ENCODE measurements around the gene ASPDH.

Gene ASPDH

GRCh38 chr19:50516964-50517703 is 3.4 kb upstream of the ASPDH start:
- TF ChIP-seq JUND (IDR thresholded peaks at IDR 0.05; ENCODE audit: low read depth) = no peak
- in situ Hi-C loops (cut with HindIII; ENCODE audit: low pct_unique_long_range_greater_than_20kb, low sequenced_read_pairs) = no loop called here
- peak in 1 of 2 experiments; percentile 33 for DNase-seq (ENCODE audit: low read depth in 1 of 2, low spot score in 1 of 2)

GRCh38 chr19:50516456-50516855 is 2.7 kb upstream of the ASPDH start:
- in situ Hi-C loops (cut with HindIII; ENCODE audit: low pct_unique_long_range_greater_than_20kb, low sequenced_read_pairs) = no loop called here
- no peak for TF ChIP-seq JUND (IDR thresholded peaks at IDR 0.05; ENCODE audit: low read depth)
- no peak for DNase-seq (ENCODE audit: low read depth in 1 of 2, low spot score in 1 of 2)

GRCh38 chr19:50515168-50515561 is 1.5 kb upstream of the ASPDH start:
- no peak for TF ChIP-seq JUND (IDR thresholded peaks at IDR 0.05; ENCODE audit: low read depth)
- no peak for DNase-seq (ENCODE audit: low read depth in 1 of 2, low spot score in 1 of 2)
- in situ Hi-C loops (cut with HindIII; ENCODE audit: low pct_unique_long_range_greater_than_20kb, low sequenced_read_pairs) = no loop called here

GRCh38 chr19:50514346-50515167 is 844 bp upstream of the ASPDH start:
- DNase-seq (ENCODE audit: low read depth in 1 of 2, low spot score in 1 of 2) = no peak
- in situ Hi-C loops (cut with HindIII; ENCODE audit: low pct_unique_long_range_greater_than_20kb, low sequenced_read_pairs) = no loop called here
- no peak for TF ChIP-seq JUND (IDR thresholded peaks at IDR 0.05; ENCODE audit: low read depth)

- TF ChIP-seq JUND (IDR thresholded peaks at IDR 0.05; ENCODE audit: low read depth) = no peak
- in situ Hi-C loops (cut with HindIII; ENCODE audit: low pct_unique_long_range_greater_than_20kb, low sequenced_read_pairs) = no loop called here
- DNase-seq (ENCODE audit: low read depth in 1 of 2, low spot score in 1 of 2) = no peak
These were observed 541 bp downstream of the ASPDH start for GRCh38 chr19:50512999-50513745.

- in situ Hi-C loops (cut with HindIII; ENCODE audit: low pct_unique_long_range_greater_than_20kb, low sequenced_read_pairs) = no loop called here
- DNase-seq (ENCODE audit: low read depth in 1 of 2, low spot score in 1 of 2) = no peak
- no peak for TF ChIP-seq JUND (IDR thresholded peaks at IDR 0.05; ENCODE audit: low read depth)
These were observed 1.4 kb downstream of the ASPDH start for GRCh38 chr19:50512112-50512998.

GRCh38 chr19:50511069-50511822 is 2.5 kb downstream of the ASPDH start, which contains the start of gene JOSD2:
Gene JOSD2 (minus strand): TSS chr19:50511191. CDS start chr19:50510431, 760 bp downstream.
- peak; percentile 95 to 98 for DNase-seq (ENCODE audit: low read depth in 1 of 2, low spot score in 1 of 2)
- in situ Hi-C loops (cut with HindIII; ENCODE audit: low pct_unique_long_range_greater_than_20kb, low sequenced_read_pairs) = no loop called here
- no peak for TF ChIP-seq JUND (IDR thresholded peaks at IDR 0.05; ENCODE audit: low read depth)

- in situ Hi-C loops (cut with HindIII; ENCODE audit: low pct_unique_long_range_greater_than_20kb, low sequenced_read_pairs) = no loop called here
- no peak for TF ChIP-seq JUND (IDR thresholded peaks at IDR 0.05; ENCODE audit: low read depth)
- no peak for DNase-seq (ENCODE audit: low read depth in 1 of 2, low spot score in 1 of 2)
These were observed 3.0 kb downstream of the ASPDH start for GRCh38 chr19:50510700-50511068.

GRCh38 chr19:50510121-50510670 is 3.5 kb downstream of the ASPDH start:
- no peak for TF ChIP-seq JUND (IDR thresholded peaks at IDR 0.05; ENCODE audit: low read depth)
- in situ Hi-C loops (cut with HindIII; ENCODE audit: low pct_unique_long_range_greater_than_20kb, low sequenced_read_pairs) = no loop called here
- no peak for DNase-seq (ENCODE audit: low read depth in 1 of 2, low spot score in 1 of 2)

GRCh38 chr19:50509366-50509765 is 4.3 kb downstream of the ASPDH start:
- DNase-seq (ENCODE audit: low read depth in 1 of 2, low spot score in 1 of 2) = no peak
- TF ChIP-seq JUND (IDR thresholded peaks at IDR 0.05; ENCODE audit: low read depth) = no peak
- in situ Hi-C loops (cut with HindIII; ENCODE audit: low pct_unique_long_range_greater_than_20kb, low sequenced_read_pairs) = no loop called here

- in situ Hi-C loops (cut with HindIII; ENCODE audit: low pct_unique_long_range_greater_than_20kb, low sequenced_read_pairs) = no loop called here
- TF ChIP-seq JUND (IDR thresholded peaks at IDR 0.05; ENCODE audit: low read depth) = no peak
- no peak for DNase-seq (ENCODE audit: low read depth in 1 of 2, low spot score in 1 of 2)
These were observed 4.9 kb downstream of the ASPDH start for GRCh38 chr19:50508843-50509190.
